ENCODE data around the gene CHP2. TPM values are rescaled to one million over a fixed set of nuclear protein-coding genes. Genes with fewer than 3 reads are reported as not detected.
A peak's percentile ranks its signal among the peaks of the same experiment; 100 is the strongest.
"Not testable (repeated sequence)": the region's sequence is repeated elsewhere in the genome, so short reads cannot be mapped to it uniquely, and the experiment has no call there.

The CHP2 gene
- polyA plus RNA-seq, 1 donor (not counting 4 experiments of a cell fraction or from before 2014, with no cell fraction given) = 0.20 TPM

DNA sequence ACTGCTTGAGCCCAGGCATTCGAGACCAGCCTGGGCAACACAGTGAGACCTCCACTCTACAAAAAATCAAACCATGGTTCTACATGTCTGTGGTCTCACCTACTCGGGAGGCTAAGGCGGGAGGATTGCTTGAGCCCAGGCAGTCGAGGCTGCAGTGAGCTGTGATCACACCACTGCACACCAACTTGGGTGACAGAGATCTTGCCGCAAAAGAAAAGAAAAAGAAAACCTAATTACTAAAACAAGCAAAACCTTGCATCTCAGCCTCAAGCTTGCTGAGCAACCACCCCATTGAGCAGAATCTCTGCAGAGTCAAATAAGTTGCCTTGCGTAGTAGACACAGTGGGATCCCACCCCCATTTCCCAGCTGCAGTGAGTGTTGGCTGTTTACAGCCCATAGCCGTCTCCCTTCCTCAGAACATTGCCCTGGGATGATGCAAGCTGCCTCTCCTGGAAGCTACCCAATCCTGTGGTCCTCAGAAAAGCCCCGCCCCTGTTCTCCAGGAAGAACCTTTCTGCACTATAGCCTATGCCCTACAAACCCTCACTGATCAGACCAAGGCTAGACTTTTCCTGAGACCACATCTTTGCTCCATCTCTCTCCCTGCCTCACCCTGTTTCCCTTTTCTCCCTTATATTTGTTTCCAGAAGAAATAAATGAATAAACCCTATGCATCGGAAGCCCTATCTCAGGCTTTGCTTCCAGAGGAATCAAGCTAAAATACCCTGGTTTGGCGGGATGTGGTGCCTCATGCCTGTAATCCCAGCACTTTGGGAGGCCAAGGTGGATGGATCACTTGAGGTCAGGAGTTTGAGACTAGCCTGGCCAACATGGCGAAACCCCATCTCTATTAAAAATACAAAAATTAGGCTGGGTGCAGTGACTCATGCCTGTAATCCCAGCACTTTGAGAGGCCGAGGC lies 25.1 kb upstream of the CHP2 start:
- TF ChIP-seq CTCF (optimal IDR thresholded peaks at IDR 0.05 in 1 of 3, IDR thresholded peaks at IDR 0.05 in 1 of 3, conservative IDR thresholded peaks at IDR 0.05 in 1 of 3; ENCODE audit: extremely low read depth in 1 of 3, insufficient read depth in 2 of 3, low read length in 3 of 3) = no peak
- no peak for TF ChIP-seq EZH2 (IDR thresholded peaks at IDR 0.05; ENCODE audit: low read length)
- no peak overlapping the region for H3K4me3 ChIP-seq (ENCODE audit: control insufficient read depth in 2 of 3, extremely low read depth in 1 of 3, insufficient read depth in 2 of 3, low read depth in 1 of 3, low read length in 3 of 3)
- H3K4me1 ChIP-seq (ENCODE audit: control insufficient read depth, extremely low read depth, insufficient read depth, low read length) = no peaks in the 10 kb centered on the region
- H3K4me2 ChIP-seq (ENCODE audit: control insufficient read depth, extremely low read depth, insufficient read depth, low read depth, low read length) = no peak overlapping the region
- no peaks in the 10 kb centered on the region for H4K20me1 ChIP-seq (ENCODE audit: control insufficient read depth, extremely low read depth, insufficient read depth, low read length)
- FAIRE-seq (no peak), DNase-seq (ENCODE audit: low read depth, low spot score) (no peak)
- H3K9me1 ChIP-seq (ENCODE audit: control insufficient read depth, extremely low read depth, insufficient read depth, low read length) = no peaks in the 10 kb centered on the region
- dilution Hi-C loops (cut with MboI; ENCODE audit: extremely low pct_ligation_motif_present, low sequenced_read_pairs) = no loop called here
- H3K36me3 ChIP-seq (ENCODE audit: control insufficient read depth in 2 of 2, extremely low read depth in 1 of 2, insufficient read depth in 2 of 2, low read length in 2 of 2) = no peaks in the 10 kb centered on the region
- H3K9ac ChIP-seq (ENCODE audit: control insufficient read depth, extremely low read depth, insufficient read depth, low read length) = no peak overlapping the region
- H3K27me3 ChIP-seq (ENCODE audit: control insufficient read depth, extremely low read depth, insufficient read depth, low read length) = no peaks in the 10 kb centered on the region
- H3K79me2 ChIP-seq (ENCODE audit: control insufficient read depth, insufficient read depth, low read length) = no peaks in the 10 kb centered on the region
- no peak overlapping the region for H3K27ac ChIP-seq (ENCODE audit: control insufficient read depth, insufficient read depth, low read length)
- no peaks in the 10 kb centered on the region for H3K9me3 ChIP-seq (ENCODE audit: control insufficient read depth, low read depth, low read length)
- peak overlapping the region; percentile 20 for H2AFZ ChIP-seq (ENCODE audit: control insufficient read depth, low read length)

DNA sequence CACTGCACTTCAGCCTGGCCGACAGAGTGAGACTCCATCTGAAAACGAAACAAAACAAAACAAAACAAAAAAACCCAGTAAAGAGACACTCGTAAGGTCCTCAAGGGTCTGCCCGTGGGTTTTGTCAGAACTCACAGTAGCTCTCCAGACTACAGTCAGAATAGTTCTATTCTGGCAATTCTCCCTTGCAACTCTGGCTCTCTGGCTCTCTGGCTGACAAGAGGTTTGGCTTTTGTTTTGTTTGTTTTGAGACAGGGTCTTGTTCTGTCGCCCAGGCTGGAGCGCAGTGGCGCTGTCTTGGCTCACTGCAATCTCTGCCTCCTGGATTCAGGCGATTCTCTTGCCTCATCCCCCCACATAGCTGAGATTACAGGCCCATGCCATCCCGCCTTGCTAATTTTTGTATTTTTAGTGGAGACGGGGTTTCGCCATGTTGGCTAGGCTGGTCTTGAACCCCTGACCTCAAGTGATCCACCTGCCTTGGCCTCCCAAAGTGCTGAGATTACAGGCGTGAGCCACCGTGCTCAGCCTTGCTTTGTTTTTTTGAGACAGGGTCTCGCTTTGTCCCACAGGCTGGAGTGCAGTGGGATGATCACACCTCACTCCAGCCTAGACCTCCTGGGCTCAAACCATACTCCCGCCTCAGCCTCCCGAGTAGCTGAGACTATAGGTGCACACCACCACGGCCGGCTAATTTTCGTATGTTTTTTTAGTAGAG lies 20.5 kb upstream of the CHP2 start:
- no peak overlapping the region for H2AFZ ChIP-seq (ENCODE audit: control insufficient read depth, low read length)
- no peaks in the 10 kb centered on the region for H3K36me3 ChIP-seq (ENCODE audit: control insufficient read depth in 2 of 2, extremely low read depth in 1 of 2, insufficient read depth in 2 of 2, low read length in 2 of 2)
- H3K27me3 ChIP-seq (ENCODE audit: control insufficient read depth, extremely low read depth, insufficient read depth, low read length) = no peaks in the 10 kb centered on the region
- FAIRE-seq = no peak
- H3K9me3 ChIP-seq (ENCODE audit: control insufficient read depth, low read depth, low read length) = no peaks in the 10 kb centered on the region
- no peak overlapping the region for H3K27ac ChIP-seq (ENCODE audit: control insufficient read depth, insufficient read depth, low read length)
- no peak overlapping the region for H3K9ac ChIP-seq (ENCODE audit: control insufficient read depth, extremely low read depth, insufficient read depth, low read length)
- no peak overlapping the region for H3K4me3 ChIP-seq (ENCODE audit: control insufficient read depth in 2 of 3, extremely low read depth in 1 of 3, insufficient read depth in 2 of 3, low read depth in 1 of 3, low read length in 3 of 3)
- no peak for DNase-seq (ENCODE audit: low read depth, low spot score)
- no peaks in the 10 kb centered on the region for H3K79me2 ChIP-seq (ENCODE audit: control insufficient read depth, insufficient read depth, low read length)
- no peaks in the 10 kb centered on the region for H3K4me1 ChIP-seq (ENCODE audit: control insufficient read depth, extremely low read depth, insufficient read depth, low read length)
- dilution Hi-C loops (cut with MboI; ENCODE audit: extremely low pct_ligation_motif_present, low sequenced_read_pairs) = no loop called here
- no peak for TF ChIP-seq EZH2 (IDR thresholded peaks at IDR 0.05; ENCODE audit: low read length)
- no peak for TF ChIP-seq CTCF (optimal IDR thresholded peaks at IDR 0.05 in 1 of 3, IDR thresholded peaks at IDR 0.05 in 1 of 3, conservative IDR thresholded peaks at IDR 0.05 in 1 of 3; ENCODE audit: extremely low read depth in 1 of 3, insufficient read depth in 2 of 3, low read length in 3 of 3)
- no peaks in the 10 kb centered on the region for H4K20me1 ChIP-seq (ENCODE audit: control insufficient read depth, extremely low read depth, insufficient read depth, low read length)
- no peaks in the 10 kb centered on the region for H3K9me1 ChIP-seq (ENCODE audit: control insufficient read depth, extremely low read depth, insufficient read depth, low read length)
- H3K4me2 ChIP-seq (ENCODE audit: control insufficient read depth, extremely low read depth, insufficient read depth, low read depth, low read length) = no peak overlapping the region

DNA sequence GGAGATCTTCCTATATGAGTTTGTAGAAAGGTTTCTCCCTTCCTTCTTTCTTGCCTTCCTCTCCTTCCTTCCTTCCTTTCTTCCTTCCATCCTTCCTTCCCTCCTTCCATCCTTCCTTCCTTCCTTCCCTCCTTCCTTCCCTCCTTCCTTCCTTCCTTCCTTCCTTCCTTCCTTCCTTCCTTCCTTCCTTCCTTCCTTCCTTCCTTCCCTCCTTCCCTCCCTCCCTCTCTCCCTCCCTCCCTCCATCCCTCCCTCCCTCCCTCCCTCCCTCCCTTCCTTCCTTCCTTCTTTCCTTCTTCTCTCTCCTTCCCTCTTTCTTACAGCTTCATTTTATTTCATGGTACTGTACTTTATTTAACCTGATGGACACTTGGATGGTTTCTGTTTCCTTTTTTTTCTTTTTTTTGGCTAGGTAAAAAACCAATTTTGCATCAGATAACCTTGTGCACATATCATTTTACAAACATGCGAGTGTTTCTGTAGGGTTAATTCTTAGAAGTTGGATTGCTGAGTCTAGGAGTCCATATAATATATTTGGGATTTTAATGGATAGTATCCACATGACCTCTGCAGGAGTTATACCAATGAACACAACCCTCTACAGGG lies 17.3 kb upstream of the CHP2 start:
- H3K27me3 ChIP-seq (ENCODE audit: control insufficient read depth, extremely low read depth, insufficient read depth, low read length); dilution Hi-C loops (cut with MboI; ENCODE audit: extremely low pct_ligation_motif_present, low sequenced_read_pairs); H3K9me3 ChIP-seq (ENCODE audit: control insufficient read depth, low read depth, low read length); FAIRE-seq; H3K9me1 ChIP-seq (ENCODE audit: control insufficient read depth, extremely low read depth, insufficient read depth, low read length); H2AFZ ChIP-seq (ENCODE audit: control insufficient read depth, low read length); H3K4me2 ChIP-seq (ENCODE audit: control insufficient read depth, extremely low read depth, insufficient read depth, low read depth, low read length); DNase-seq (ENCODE audit: low read depth, low spot score); H4K20me1 ChIP-seq (ENCODE audit: control insufficient read depth, extremely low read depth, insufficient read depth, low read length); H3K4me1 ChIP-seq (ENCODE audit: control insufficient read depth, extremely low read depth, insufficient read depth, low read length); H3K27ac ChIP-seq (ENCODE audit: control insufficient read depth, insufficient read depth, low read length); H3K79me2 ChIP-seq (ENCODE audit: control insufficient read depth, insufficient read depth, low read length); H3K9ac ChIP-seq (ENCODE audit: control insufficient read depth, extremely low read depth, insufficient read depth, low read length); H3K4me3 ChIP-seq (ENCODE audit: control insufficient read depth in 2 of 3, extremely low read depth in 1 of 3, insufficient read depth in 2 of 3, low read depth in 1 of 3, low read length in 3 of 3); H3K36me3 ChIP-seq (ENCODE audit: control insufficient read depth in 2 of 2, extremely low read depth in 1 of 2, insufficient read depth in 2 of 2, low read length in 2 of 2): not testable (repeated sequence)
